ENCODE measurements around the gene RAD18. TPM values are rescaled to one million over a fixed set of nuclear protein-coding genes. Genes with fewer than 3 reads are reported as not detected.

The RAD18 gene
- total RNA-seq, 4 donors from 2014 or later, result 3.5 to 11.7 (median 10.7) TPM

GRCh38 chr3:8846176-8846575, 117.1 kb downstream of the RAD18 start:
- Histone ChIP-seq H3K27me3 (no peaks in the 10 kb centered on the region), H3K27ac (no peak overlapping the region), H3K36me3 (no peaks in the 10 kb centered on the region), H3K4me3 (no peak overlapping the region), H3K4me1 (no peaks in the 10 kb centered on the region), H3K9me3 (no peaks in the 10 kb centered on the region)
- DNase-seq (ENCODE audit: low spot score in 2 of 2), result no peak
- WGBS, 2 donors, result 91 to 93% methylated on average over 2 of the region's 2 CpGs
- TF ChIP-seq CTCF (IDR thresholded peaks at IDR 0.05) (no peak), POLR2A (IDR thresholded peaks at IDR 0.05) (no peak), EP300 (IDR thresholded peaks at IDR 0.05) (no peak)

- Histone ChIP-seq H3K9me3 (no peaks in the 10 kb centered on the region), H3K27ac (no peak overlapping the region), H3K27me3 (no peaks in the 10 kb centered on the region), H3K4me3 (no peak overlapping the region), H3K36me3 (no peaks in the 10 kb centered on the region), H3K4me1 (no peaks in the 10 kb centered on the region)
- no peak for DNase-seq (ENCODE audit: low spot score in 2 of 2)
- 80 to 95% methylated on average over 1 of the region's 1 CpG for WGBS, 2 donors
- TF ChIP-seq EP300 (IDR thresholded peaks at IDR 0.05) (no peak), POLR2A (IDR thresholded peaks at IDR 0.05) (no peak), CTCF (IDR thresholded peaks at IDR 0.05) (no peak)
Observed at GRCh38 chr3:8845641-8846040, 117.6 kb downstream of the RAD18 start.

- Histone ChIP-seq H3K27ac (no peak overlapping the region), H3K36me3 (no peaks in the 10 kb centered on the region), H3K4me1 (no peaks in the 10 kb centered on the region), H3K27me3 (no peaks in the 10 kb centered on the region), H3K4me3 (no peak overlapping the region), H3K9me3 (no peaks in the 10 kb centered on the region)
- TF ChIP-seq EP300 (IDR thresholded peaks at IDR 0.05) (no peak), CTCF (IDR thresholded peaks at IDR 0.05) (no peak)
- DNase-seq (ENCODE audit: low spot score in 2 of 2), result no peak
- WGBS, 2 donors, result 83 to 87% methylated on average over 7 of the region's 7 CpGs
Observed at GRCh38 chr3:8843347-8843746, 119.9 kb downstream of the RAD18 start.

- no peaks in the 10 kb centered on the region for H3K27me3 ChIP-seq
- no peaks in the 10 kb centered on the region for H3K4me1 ChIP-seq
- no peaks in the 10 kb centered on the region for H3K36me3 ChIP-seq
- no peak overlapping the region for H3K27ac ChIP-seq
- no peak for DNase-seq (ENCODE audit: low spot score in 2 of 2)
- no peaks in the 10 kb centered on the region for H3K9me3 ChIP-seq
- TF ChIP-seq EP300 (IDR thresholded peaks at IDR 0.05), result no peak
- TF ChIP-seq POLR2A (IDR thresholded peaks at IDR 0.05), result no peak
- H3K4me3 ChIP-seq, result no peak overlapping the region
- 78 to 90% methylated on average over 2 of the region's 2 CpGs for WGBS, 2 donors
Observed at GRCh38 chr3:8842293-8842692, 121.0 kb downstream of the RAD18 start.

GRCh38 chr3:8841472-8841871, 121.8 kb downstream of the RAD18 start:
- Histone ChIP-seq H3K27ac (no peak overlapping the region), H3K4me1 (no peaks in the 10 kb centered on the region), H3K4me3 (no peak overlapping the region), H3K27me3 (no peaks in the 10 kb centered on the region), H3K9me3 (no peaks in the 10 kb centered on the region), H3K36me3 (no peaks in the 10 kb centered on the region)
- TF ChIP-seq POLR2A (IDR thresholded peaks at IDR 0.05), result no peak
- TF ChIP-seq EP300 (IDR thresholded peaks at IDR 0.05), result no peak
- no peak for TF ChIP-seq CTCF (IDR thresholded peaks at IDR 0.05)
- WGBS, 2 donors, result 33 to 43% methylated on average over 3 of the region's 3 CpGs
- DNase-seq (ENCODE audit: low spot score in 2 of 2), result no peak

- WGBS, 2 donors, result 73 to 79% methylated on average over 5 of the region's 5 CpGs
- H3K4me3 ChIP-seq, result no peak overlapping the region
- no peak overlapping the region for H3K27ac ChIP-seq
- no peaks in the 10 kb centered on the region for H3K4me1 ChIP-seq
- H3K36me3 ChIP-seq, result no peaks in the 10 kb centered on the region
- H3K27me3 ChIP-seq, result no peaks in the 10 kb centered on the region
- TF ChIP-seq POLR2A (IDR thresholded peaks at IDR 0.05), result no peak
- TF ChIP-seq CTCF (IDR thresholded peaks at IDR 0.05), result no peak
- no peak for TF ChIP-seq EP300 (IDR thresholded peaks at IDR 0.05)
- DNase-seq (ENCODE audit: low spot score in 2 of 2), result no peak
- no peaks in the 10 kb centered on the region for H3K9me3 ChIP-seq
Observed at GRCh38 chr3:8840556-8840955, 122.7 kb downstream of the RAD18 start.
